Mesothelial cell of epicardium (in vitro differentiated cells): ENCODE results near the gene PLA2G4D. TPM values are rescaled to one million over a fixed set of nuclear protein-coding genes. Genes with fewer than 3 reads are reported as not detected.

ENCODE experiments used
- DNase-seq, 2 experiments: peaks; one replicate each; pipeline ENCODE4 v3.0.0; 2021; ENCODE audit warnings: low spot score in 2 of 2; ENCODE audit not compliant: unreplicated experiment in 2 of 2
- H3K27ac Mint-ChIP-seq: 2 replicates; pipeline ENCODE4 v1.8.0; 2021; ENCODE audit warnings: mixed read lengths
- H3K27me3 Mint-ChIP-seq: 2 replicates; pipeline ENCODE4 v1.8.0; 2021; ENCODE audit warnings: low read depth, mixed read lengths
- H3K36me3 Mint-ChIP-seq: 2 replicates; pipeline ENCODE4 v1.8.0; 2021; ENCODE audit warnings: mixed read lengths
- H3K4me1 Mint-ChIP-seq: 2 replicates; pipeline ENCODE4 v1.8.0; 2021; ENCODE audit warnings: mixed read lengths
- H3K4me3 Mint-ChIP-seq: 2 replicates; pipeline ENCODE4 v1.8.0; 2021; ENCODE audit warnings: mild to moderate bottlenecking, moderate library complexity, mixed read lengths
- H3K9me3 Mint-ChIP-seq: 2 replicates; pipeline ENCODE4 v1.8.0; 2021; ENCODE audit warnings: mixed read lengths
- total RNA-seq: library from RNA; stranded (reverse); gene quantifications from 3 replicates; pipeline ENCODE4 v1.2.1, GENCODE V29; 2021
- TF ChIP-seq, protein P1 (sequence below): fragments of 200-600 bp; sonication (generic); IDR thresholded peaks from one replicate; pipeline ENCODE4 v1.5.0; 2021; ENCODE audit warnings: antibody characterized with exemption; ENCODE audit not compliant: unreplicated experiment

Gene PLA2G4D
- total RNA-seq, 1 donor from 2014 or later = not detected

DNA sequence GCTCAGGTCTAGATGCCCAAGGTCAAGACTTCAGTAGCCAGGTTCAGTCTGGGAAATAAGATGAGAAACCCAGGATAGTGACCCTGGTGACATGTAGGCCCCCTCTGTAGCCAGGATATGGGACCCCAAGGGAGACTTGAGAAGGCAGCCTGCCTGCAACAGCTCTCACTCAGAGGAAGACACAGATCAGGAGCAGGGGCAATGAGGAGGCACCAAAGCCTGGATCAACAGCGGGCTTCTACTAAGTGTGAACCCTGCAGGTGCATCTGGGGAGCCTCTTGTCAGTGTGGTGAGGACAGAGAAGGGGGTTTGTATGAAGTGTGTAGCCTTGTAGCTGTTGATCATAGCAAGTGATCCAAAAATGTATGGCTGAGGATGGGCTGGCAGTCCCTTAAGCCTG, 36.6 kb upstream of the PLA2G4D start:
- Mint-ChIP-seq H3K9me3 (no peaks in the 10 kb centered on the region), H3K4me1 (peaks cover 5% of the 10 kb centered on the region), H3K4me3 (no peak overlapping the region), H3K36me3 (no peaks in the 10 kb centered on the region), H3K27ac (no peak overlapping the region), H3K27me3 (peaks cover 59% of the 10 kb centered on the region)
- DNase-seq = no peak
- TF ChIP-seq, protein P1, sequence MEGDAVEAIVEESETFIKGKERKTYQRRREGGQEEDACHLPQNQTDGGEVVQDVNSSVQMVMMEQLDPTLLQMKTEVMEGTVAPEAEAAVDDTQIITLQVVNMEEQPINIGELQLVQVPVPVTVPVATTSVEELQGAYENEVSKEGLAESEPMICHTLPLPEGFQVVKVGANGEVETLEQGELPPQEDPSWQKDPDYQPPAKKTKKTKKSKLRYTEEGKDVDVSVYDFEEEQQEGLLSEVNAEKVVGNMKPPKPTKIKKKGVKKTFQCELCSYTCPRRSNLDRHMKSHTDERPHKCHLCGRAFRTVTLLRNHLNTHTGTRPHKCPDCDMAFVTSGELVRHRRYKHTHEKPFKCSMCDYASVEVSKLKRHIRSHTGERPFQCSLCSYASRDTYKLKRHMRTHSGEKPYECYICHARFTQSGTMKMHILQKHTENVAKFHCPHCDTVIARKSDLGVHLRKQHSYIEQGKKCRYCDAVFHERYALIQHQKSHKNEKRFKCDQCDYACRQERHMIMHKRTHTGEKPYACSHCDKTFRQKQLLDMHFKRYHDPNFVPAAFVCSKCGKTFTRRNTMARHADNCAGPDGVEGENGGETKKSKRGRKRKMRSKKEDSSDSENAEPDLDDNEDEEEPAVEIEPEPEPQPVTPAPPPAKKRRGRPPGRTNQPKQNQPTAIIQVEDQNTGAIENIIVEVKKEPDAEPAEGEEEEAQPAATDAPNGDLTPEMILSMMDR = no peak

DNA sequence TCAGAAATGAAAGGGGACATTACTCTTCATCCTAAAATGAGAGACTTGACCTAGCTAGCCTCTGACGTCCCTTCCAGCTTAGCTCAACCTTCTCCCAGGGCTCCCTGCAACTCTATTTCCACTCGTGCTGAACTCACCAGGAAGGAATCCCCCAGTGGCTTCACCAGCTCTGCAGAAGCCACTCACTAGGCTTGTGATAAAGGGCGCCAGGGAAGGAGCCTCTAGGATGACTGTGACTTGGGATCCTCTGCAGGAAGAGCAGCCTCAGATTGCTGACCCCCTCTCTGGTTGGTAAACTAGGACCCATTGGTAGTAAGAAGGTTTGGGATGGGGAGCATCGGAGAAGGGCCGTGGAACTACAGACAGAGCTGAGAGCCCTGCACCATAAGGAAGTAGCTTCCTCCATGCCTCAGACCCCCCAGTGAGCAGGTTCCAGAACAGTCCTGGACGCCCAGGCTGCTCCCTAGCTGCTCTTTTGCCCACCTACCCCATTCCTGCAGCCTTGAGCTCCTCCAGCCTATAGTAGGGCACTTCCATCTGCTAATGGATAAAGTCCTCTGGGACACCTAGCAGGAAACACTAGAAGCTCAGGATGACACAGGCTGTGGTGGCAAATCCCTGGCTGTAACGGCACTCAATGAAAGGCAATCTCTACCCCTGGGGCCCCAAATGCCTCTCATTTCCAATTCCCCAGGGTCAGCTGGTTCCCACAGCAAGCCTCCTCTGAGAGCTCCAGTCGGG, 36.1 kb upstream of the PLA2G4D start:
- Mint-ChIP-seq H3K4me3 (no peak overlapping the region), H3K36me3 (no peaks in the 10 kb centered on the region), H3K27ac (no peak overlapping the region), H3K4me1 (peaks cover 5% of the 10 kb centered on the region), H3K27me3 (peaks cover 60% of the 10 kb centered on the region), H3K9me3 (no peaks in the 10 kb centered on the region)
- no peak for DNase-seq
- TF ChIP-seq, protein P1 = no peak

DNA sequence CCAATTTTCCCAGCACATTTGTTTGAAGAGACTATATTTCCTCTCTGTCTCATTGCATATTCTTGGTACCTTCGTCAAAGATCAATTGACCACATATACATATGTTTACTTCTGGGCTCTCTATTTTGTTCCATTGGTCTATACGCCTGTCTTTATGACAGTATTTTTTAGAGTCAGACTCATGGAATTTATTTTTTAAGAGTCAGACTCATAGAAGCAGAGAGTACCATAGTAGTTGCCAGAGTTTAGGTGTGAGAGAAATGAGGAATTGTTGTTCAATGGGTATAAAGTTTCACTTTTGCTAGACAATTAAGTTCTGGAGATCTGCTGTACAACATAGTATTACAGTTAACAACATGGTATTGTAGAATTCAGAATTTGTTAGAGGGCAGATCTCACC, 35.0 kb upstream of the PLA2G4D start:
- no peak overlapping the region for H3K4me3 Mint-ChIP-seq
- DNase-seq = no peak
- H3K27ac Mint-ChIP-seq = no peak overlapping the region
- H3K27me3 Mint-ChIP-seq = peaks cover 65% of the 10 kb centered on the region
- peaks cover 5% of the 10 kb centered on the region for H3K4me1 Mint-ChIP-seq
- no peaks in the 10 kb centered on the region for H3K36me3 Mint-ChIP-seq
- TF ChIP-seq, protein P1 = no peak
- no peaks in the 10 kb centered on the region for H3K9me3 Mint-ChIP-seq

DNA sequence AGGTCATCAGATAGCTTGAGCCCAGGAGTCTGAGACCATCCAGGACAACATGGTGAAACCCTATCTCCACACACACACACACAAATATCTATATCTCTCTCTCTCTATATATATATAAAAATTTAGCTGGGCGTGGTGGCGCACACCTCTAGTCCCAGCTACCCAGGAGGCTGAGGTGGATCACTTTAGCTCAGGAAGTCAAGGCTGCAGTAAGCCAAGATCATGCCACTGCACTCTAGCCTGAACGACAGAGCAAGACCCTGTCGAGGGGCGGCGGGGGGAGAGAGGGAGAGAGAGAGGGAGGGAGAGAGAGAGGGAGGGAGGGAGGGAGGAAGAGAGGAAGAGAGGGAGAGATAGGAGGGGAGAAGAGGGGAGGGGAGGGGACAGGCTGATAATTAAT, 34.1 kb upstream of the PLA2G4D start:
- TF ChIP-seq, protein P1 = no peak
- no peak overlapping the region for H3K27ac Mint-ChIP-seq
- no peak overlapping the region for H3K4me3 Mint-ChIP-seq
- no peak for DNase-seq
- H3K4me1 Mint-ChIP-seq = peaks cover 5% of the 10 kb centered on the region
- H3K9me3 Mint-ChIP-seq = no peaks in the 10 kb centered on the region
- peaks cover 67% of the 10 kb centered on the region for H3K27me3 Mint-ChIP-seq
- H3K36me3 Mint-ChIP-seq = no peaks in the 10 kb centered on the region

DNA sequence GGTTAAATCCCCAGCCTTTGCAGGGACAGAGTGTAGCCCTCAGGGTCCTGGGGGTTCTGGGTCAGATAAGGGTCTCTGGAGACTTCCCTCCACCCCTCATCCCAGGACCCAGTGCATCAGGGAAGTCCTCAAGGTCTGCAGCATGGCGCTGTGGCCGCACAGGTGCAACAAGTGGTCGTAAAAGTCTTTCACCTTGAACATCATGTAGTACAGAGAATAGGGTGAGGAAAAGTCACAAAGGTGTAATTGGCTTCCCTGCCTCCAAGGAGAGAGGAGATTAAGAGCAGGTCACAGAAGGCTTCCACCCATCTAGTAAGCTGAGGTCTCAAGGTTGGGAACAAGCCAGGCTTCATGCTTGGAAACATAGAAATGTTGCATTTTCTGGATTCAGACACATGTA, 29.2 kb upstream of the PLA2G4D start:
- Mint-ChIP-seq H3K27me3 (peaks cover 49% of the 10 kb centered on the region), H3K27ac (no peak overlapping the region), H3K4me3 (no peak overlapping the region), H3K4me1 (peaks cover 13% of the 10 kb centered on the region), H3K9me3 (no peaks in the 10 kb centered on the region), H3K36me3 (no peaks in the 10 kb centered on the region)
- TF ChIP-seq, protein P1 = no peak
- no peak for DNase-seq

DNA sequence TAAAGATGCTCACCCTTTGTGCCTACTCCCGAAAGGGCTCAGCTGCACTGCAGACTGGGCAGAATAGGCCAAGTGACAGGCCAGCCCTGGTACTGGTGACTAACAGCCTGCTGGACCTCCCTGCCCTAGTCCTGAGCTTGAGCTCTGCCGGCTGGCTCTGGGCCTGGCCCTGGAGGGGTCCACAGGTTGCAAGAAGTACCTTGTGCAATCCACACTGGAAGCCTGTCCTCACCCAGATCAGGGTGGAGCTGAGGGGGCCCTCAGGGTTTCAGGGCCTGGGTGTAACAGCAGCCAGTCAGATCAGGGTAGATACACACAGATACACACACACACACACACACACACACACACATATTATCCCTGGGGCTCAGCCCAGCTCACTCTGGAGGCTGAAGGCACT, 27.3 kb upstream of the PLA2G4D start:
- H3K27me3 Mint-ChIP-seq = peaks cover 38% of the 10 kb centered on the region
- no peaks in the 10 kb centered on the region for H3K9me3 Mint-ChIP-seq
- TF ChIP-seq, protein P1 = no peak
- no peaks in the 10 kb centered on the region for H3K36me3 Mint-ChIP-seq
- H3K4me1 Mint-ChIP-seq = peaks cover 16% of the 10 kb centered on the region
- no peak for DNase-seq
- no peak overlapping the region for H3K4me3 Mint-ChIP-seq
- H3K27ac Mint-ChIP-seq = no peak overlapping the region
